ENCODE results near the gene LRRC40. TPM values are rescaled to one million over a fixed set of nuclear protein-coding genes. Genes with fewer than 3 reads are reported as not detected.

Gene LRRC40
- total and polyA plus RNA-seq, 9 of the 15 experiments (the other 6 are each of a cell fraction or from before 2014, with no cell fraction given) = 16.1 to 36.2 (median 30.9) TPM

DNA sequence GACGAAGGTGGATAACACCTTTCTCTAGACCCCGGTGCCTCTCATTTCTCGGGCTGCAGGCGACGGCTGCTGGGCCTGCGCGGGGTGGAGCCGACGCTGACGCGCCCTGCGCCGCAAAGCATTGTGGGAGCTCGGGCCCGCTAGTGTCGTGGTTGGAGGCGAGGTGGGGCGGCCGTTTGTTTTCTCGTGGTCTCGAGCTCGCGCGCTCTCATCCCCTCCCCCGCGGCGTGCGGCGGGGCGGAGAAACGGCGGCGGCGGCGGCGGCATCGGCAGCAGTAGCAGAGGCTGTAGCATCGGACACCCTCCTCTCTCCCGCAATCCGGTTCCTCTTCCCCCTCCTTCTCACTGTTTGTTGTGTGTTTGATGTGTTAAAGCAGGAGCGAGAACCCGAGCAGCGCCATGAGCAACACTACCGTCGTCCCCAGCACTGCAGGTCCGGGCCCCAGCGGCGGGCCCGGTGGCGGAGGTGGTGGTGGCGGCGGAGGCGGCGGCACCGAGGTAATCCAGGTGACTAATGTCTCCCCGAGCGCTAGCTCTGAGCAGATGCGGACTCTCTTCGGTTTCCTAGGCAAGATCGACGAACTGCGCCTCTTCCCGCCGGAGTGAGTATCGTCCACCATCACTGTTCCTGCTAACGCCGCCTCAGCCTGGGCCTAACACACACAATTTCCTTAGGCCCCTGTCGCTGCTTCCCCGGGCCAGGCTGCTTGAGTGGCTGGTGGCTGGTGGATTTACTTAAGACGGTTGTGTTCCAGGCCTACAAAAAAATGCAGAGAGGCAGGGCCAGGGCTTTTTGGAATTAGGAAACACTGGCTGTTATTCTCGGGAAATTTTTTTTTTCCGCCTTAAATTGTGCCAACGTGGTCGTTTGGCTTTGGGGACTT, 16.1 kb upstream of the LRRC40 start, which contains the start of gene SRSF11 (continued):
- TF ChIP-seq, protein P1, sequence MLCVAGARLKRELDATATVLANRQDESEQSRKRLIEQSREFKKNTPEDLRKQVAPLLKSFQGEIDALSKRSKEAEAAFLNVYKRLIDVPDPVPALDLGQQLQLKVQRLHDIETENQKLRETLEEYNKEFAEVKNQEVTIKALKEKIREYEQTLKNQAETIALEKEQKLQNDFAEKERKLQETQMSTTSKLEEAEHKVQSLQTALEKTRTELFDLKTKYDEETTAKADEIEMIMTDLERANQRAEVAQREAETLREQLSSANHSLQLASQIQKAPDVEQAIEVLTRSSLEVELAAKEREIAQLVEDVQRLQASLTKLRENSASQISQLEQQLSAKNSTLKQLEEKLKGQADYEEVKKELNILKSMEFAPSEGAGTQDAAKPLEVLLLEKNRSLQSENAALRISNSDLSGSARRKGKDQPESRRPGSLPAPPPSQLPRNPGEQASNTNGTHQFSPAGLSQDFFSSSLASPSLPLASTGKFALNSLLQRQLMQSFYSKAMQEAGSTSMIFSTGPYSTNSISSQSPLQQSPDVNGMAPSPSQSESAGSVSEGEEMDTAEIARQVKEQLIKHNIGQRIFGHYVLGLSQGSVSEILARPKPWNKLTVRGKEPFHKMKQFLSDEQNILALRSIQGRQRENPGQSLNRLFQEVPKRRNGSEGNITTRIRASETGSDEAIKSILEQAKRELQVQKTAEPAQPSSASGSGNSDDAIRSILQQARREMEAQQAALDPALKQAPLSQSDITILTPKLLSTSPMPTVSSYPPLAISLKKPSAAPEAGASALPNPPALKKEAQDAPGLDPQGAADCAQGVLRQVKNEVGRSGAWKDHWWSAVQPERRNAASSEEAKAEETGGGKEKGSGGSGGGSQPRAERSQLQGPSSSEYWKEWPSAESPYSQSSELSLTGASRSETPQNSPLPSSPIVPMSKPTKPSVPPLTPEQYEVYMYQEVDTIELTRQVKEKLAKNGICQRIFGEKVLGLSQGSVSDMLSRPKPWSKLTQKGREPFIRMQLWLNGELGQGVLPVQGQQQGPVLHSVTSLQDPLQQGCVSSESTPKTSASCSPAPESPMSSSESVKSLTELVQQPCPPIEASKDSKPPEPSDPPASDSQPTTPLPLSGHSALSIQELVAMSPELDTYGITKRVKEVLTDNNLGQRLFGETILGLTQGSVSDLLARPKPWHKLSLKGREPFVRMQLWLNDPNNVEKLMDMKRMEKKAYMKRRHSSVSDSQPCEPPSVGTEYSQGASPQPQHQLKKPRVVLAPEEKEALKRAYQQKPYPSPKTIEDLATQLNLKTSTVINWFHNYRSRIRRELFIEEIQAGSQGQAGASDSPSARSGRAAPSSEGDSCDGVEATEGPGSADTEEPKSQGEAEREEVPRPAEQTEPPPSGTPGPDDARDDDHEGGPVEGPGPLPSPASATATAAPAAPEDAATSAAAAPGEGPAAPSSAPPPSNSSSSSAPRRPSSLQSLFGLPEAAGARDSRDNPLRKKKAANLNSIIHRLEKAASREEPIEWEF (CRISPR knock-in tag; IDR thresholded peaks at IDR 0.05) = no peak
- TF ChIP-seq KLF10 (CRISPR knock-in tag; IDR thresholded peaks at IDR 0.05) (no peak), MAFK (IDR thresholded peaks at IDR 0.05; ENCODE audit: low read length) (no peak), SUPT5H (IDR thresholded peaks at IDR 0.05) (peak; percentile 92), EP300 (IDR thresholded peaks at IDR 0.05; ENCODE audit: low read length) (no peak), TGIF2 (CRISPR knock-in tag; IDR thresholded peaks at IDR 0.05) (no peak), LARP7 (IDR thresholded peaks at IDR 0.05) (no peak; the same call in 1 of the 2 replicates), ATF7 (IDR thresholded peaks at IDR 0.05) (peak; percentile 71), RBM39 (optimal IDR thresholded peaks at IDR 0.05; ENCODE audit: low read depth, low read length) (no peak), ZEB2 (IDR thresholded peaks at IDR 0.05) (no peak)
- TF ChIP-seq, protein P2, sequence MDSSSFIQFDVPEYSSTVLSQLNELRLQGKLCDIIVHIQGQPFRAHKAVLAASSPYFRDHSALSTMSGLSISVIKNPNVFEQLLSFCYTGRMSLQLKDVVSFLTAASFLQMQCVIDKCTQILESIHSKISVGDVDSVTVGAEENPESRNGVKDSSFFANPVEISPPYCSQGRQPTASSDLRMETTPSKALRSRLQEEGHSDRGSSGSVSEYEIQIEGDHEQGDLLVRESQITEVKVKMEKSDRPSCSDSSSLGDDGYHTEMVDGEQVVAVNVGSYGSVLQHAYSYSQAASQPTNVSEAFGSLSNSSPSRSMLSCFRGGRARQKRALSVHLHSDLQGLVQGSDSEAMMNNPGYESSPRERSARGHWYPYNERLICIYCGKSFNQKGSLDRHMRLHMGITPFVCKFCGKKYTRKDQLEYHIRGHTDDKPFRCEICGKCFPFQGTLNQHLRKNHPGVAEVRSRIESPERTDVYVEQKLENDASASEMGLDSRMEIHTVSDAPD (CRISPR knock-in tag; IDR thresholded peaks at IDR 0.05) = no peak
- TF ChIP-seq, protein P3, sequence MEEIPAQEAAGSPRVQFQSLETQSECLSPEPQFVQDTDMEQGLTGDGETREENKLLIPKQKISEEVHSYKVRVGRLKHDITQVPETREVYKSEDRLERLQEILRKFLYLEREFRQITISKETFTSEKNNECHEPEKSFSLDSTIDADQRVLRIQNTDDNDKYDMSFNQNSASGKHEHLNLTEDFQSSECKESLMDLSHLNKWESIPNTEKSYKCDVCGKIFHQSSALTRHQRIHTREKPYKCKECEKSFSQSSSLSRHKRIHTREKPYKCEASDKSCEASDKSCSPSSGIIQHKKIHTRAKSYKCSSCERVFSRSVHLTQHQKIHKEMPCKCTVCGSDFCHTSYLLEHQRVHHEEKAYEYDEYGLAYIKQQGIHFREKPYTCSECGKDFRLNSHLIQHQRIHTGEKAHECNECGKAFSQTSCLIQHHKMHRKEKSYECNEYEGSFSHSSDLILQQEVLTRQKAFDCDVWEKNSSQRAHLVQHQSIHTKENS (CRISPR knock-in tag; IDR thresholded peaks at IDR 0.05) = no peak
- TF ChIP-seq, protein P4, sequence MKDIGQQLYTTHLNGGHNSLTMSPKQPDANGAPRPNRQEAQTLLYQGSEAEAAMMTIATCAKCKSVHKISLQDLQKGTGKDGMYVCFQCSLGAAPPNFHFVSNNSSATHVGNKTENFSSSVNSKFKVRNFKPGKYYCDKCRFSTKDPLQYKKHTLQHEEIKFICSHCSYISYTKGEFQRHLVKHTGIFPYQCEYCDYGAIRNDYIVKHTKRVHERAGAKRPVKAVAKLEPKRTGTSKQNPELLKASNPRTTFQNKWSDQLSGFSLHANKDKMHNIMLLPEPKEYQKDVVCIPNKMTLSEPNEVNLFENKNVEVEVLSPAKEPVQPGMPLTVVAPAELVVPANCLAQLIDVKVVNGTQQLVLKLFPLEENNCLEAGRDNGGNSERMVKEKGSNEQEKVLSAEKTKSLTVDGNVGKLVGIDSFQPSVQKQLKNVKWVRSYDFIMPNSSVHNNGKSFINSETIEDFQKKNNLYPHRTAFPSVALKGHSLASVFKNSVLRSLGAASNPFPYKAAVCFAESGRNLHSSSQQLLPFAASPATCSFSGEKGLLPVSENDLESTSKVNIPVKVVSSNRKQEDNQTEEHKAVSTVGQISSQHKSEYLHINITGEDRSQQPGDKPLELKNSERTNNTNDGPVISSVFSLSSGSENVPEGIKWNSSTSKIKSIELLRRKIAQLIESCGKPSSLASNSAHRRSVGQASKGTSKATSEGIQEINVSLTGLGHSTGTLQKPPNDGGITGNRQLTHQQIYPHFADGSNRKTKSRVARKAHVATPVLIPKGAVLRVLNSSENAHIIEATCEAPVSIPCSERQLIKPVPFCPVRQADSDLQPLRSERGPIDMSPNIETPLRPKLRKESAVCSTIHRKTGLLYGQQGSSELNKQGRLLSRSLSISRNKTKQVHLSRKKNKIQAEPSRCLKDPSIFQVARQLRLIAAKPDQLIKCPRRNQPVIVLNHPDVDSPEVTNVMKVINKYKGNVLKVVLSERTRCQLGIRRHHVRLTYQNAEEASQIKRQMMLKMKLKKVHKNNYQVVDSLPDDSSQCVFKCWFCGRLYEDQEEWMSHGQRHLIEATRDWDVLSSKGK (CRISPR knock-in tag; IDR thresholded peaks at IDR 0.05) = no peak
- TF ChIP-seq, protein P5, sequence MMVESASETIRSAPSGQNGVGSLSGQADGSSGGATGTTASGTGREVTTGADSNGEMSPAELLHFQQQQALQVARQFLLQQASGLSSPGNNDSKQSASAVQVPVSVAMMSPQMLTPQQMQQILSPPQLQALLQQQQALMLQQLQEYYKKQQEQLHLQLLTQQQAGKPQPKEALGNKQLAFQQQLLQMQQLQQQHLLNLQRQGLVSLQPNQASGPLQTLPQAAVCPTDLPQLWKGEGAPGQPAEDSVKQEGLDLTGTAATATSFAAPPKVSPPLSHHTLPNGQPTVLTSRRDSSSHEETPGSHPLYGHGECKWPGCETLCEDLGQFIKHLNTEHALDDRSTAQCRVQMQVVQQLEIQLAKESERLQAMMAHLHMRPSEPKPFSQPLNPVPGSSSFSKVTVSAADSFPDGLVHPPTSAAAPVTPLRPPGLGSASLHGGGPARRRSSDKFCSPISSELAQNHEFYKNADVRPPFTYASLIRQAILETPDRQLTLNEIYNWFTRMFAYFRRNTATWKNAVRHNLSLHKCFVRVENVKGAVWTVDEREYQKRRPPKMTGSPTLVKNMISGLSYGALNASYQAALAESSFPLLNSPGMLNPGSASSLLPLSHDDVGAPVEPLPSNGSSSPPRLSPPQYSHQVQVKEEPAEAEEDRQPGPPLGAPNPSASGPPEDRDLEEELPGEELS (CRISPR knock-in tag; IDR thresholded peaks at IDR 0.05; ENCODE audit: borderline replicate concordance) = no peak
